PFSK-1 (cell line): ENCODE data around the gene DPYSL3.

ENCODE experiments used
- FOXP2 ChIP-seq: optimal IDR thresholded peaks from 2 replicates; pipeline ENCODE3; 2011; ENCODE audit warnings: borderline replicate concordance, control low read depth, inconsistent platforms; ENCODE audit not compliant: insufficient read depth; ENCODE audit errors: extremely low read length, extremely low read depth
- POLR2AphosphoS5 ChIP-seq: IDR thresholded peaks from 2 replicates; pipeline ENCODE4 v1.6.1; 2012; ENCODE audit warnings: low read depth, mild to moderate bottlenecking, control low read depth, low read length, moderate library complexity
- REST ChIP-seq, 2 experiments: IDR thresholded peaks; 2 replicates each; pipeline versions ENCODE4 v1.6.1 to v1.8.0; 2011 to 2012; ENCODE audit warnings: low read depth in 2 of 2, low read length in 2 of 2, control low read depth in 1 of 2, inconsistent platforms in 1 of 2, mild to moderate bottlenecking in 1 of 2, moderate library complexity in 1 of 2; ENCODE audit not compliant: insufficient read depth in 1 of 2
- SIN3A ChIP-seq: IDR thresholded peaks from 2 replicates; pipeline ENCODE4 v1.6.1; 2012; ENCODE audit warnings: mild to moderate bottlenecking, low read length, moderate library complexity, borderline replicate concordance; ENCODE audit not compliant: insufficient read depth
- TAF1 ChIP-seq: IDR thresholded peaks from 2 replicates; pipeline ENCODE4 v1.6.1; 2012; ENCODE audit warnings: low read length, control low read depth, borderline replicate concordance; ENCODE audit not compliant: insufficient read depth

The DPYSL3 gene

DNA sequence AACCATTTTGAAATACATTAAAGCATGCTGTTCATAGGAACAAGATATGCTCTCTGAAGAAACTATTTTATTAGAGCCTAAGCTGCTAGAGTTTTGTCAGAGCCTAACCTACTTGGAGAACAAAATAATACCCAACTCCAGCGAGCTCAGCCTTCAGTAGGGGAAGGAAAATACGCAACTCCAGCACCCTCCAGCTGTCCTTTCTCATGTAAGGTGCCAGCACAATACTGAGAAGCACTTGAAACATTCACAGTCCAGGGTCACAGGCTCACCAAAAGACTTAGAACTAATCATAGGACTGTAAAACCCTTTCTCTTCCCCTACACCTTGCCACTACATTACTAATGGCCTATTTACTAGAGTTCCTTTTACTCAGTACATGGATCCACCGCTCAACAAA, 18.9 kb downstream of the DPYSL3 start:
- TF ChIP-seq SIN3A (no peak), FOXP2 (no peak), REST (IDR thresholded peaks at IDR 0.05; ENCODE audit: insufficient read depth in 1 of 2, low read depth in 2 of 2, low read length in 2 of 2) (no peak)

DNA sequence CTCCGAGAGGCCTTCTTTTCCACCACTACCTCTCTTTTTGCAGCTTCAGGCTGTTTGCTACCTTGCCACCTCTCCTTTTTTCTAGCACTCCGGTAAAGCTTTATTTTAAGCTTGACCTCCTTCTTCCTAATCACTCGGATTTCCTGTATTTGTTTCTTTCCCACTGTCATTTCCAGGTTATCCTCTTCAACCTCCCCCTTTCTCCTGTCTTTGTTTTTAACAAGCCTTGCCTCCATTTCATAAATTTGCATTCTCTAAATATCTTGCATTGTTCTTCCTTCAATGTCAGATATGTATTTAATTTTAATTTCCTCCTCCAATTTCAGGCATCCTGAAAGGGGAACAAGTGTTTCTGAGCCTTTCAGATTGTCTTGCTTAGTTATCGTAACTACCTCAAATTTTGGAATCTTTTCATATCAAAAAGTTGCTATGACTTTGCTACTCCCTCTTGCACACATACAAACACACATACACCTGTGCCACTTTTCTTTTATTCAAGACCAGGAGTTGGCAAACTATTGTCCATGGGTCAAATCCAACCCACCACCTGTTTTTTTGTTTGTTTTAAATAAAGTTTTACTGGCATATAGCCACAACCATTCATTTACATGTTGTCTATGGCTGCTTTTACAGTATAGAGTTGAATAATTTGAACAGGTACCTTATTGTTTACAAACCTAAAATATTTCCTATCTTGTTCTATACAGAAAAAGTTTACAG, 22.7 kb downstream of the DPYSL3 start:
- TF ChIP-seq FOXP2 (no peak), TAF1 (no peak), POLR2AphosphoS5 (no peak), REST (IDR thresholded peaks at IDR 0.05; ENCODE audit: insufficient read depth in 1 of 2, low read depth in 2 of 2, low read length in 2 of 2) (no peak), SIN3A (no peak)

GRCh38 chr5:147485814-147486213, 24.1 kb downstream of the DPYSL3 start:
- no peak for TF ChIP-seq POLR2AphosphoS5
- TF ChIP-seq FOXP2: no peak
- no peak for TF ChIP-seq SIN3A
- TF ChIP-seq REST (IDR thresholded peaks at IDR 0.05; ENCODE audit: insufficient read depth in 1 of 2, low read depth in 2 of 2, low read length in 2 of 2): no peak

DNA sequence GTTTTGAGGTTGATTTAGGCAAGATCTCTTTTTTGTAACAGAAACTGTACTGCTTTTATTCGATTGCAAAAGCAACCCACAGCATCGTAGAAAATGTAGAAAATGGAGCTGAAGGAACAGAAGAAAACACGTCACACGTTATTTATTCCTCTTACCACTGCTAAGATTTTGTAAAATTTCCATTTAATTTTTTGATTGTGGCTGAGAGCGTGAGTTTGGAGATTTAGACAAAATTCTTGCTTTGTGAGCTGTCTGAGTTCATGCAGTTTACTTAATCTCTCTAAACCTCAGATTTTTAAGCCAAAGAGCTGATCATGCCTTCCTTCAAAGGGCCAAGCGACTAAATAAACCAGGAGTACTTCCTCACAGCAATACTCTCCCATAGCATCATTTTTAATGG, 24.8 kb downstream of the DPYSL3 start:
- no peak for TF ChIP-seq POLR2AphosphoS5
- no peak for TF ChIP-seq FOXP2
- no peak for TF ChIP-seq SIN3A
- no peak for TF ChIP-seq TAF1
- TF ChIP-seq REST (IDR thresholded peaks at IDR 0.05; ENCODE audit: insufficient read depth in 1 of 2, low read depth in 2 of 2, low read length in 2 of 2): no peak

- TF ChIP-seq FOXP2: no peak
- TF ChIP-seq POLR2AphosphoS5: no peak
Observed at GRCh38 chr5:147484708-147485020, 25.2 kb downstream of the DPYSL3 start.
